K562 (cell line): Measurements from ENCODE around the gene MYO1D. TPM values are rescaled to one million over a fixed set of nuclear protein-coding genes. Genes with fewer than 3 reads are reported as not detected.

ENCODE experiments used
- ATAC-seq: fragments of 200-7000 bp; cut with Tn5 transposase; 3 replicates; pipeline ENCODE4 v1.9.1; 2020; ENCODE audit warnings: moderate library complexity
- BruUV-seq: library from RNA; stranded (reverse); fragments of 400-500 nt; replicated peaks from 2 replicates; lab custom pipeline; 2021; lab: Mats Ljungman, UMichigan
- CTCF ChIA-PET: fragments of 300-600 bp; formaldehyde crosslinking; extraction: SDS; loops from one replicate; lab custom pipeline; 2021; ENCODE audit warnings: low intra/inter-chr PET ratio; lab: Yijun Ruan, JAX
- POLR2A ChIA-PET: fragments of 300-600, 350-650 bp; sonication (Branson Sonifier 250); formaldehyde crosslinking; extraction: SDS; loops from one replicate; lab custom pipeline; 2021; ENCODE audit warnings: antibody characterized with exemption, inconsistent platforms; lab: Yijun Ruan, JAX
- DNase-seq, 4 experiments: peaks; one replicate each; pipeline versions ENCODE4 v3.0.0 to v3.0.0-alpha.2; 2011 to 2018; ENCODE audit warnings: low spot score in 3 of 4, mixed read lengths in 3 of 4; ENCODE audit errors: extremely low read depth in 1 of 4
- FAIRE-seq: peaks from 2 replicates; lab custom pipeline; 2011; peaks lifted over from hg19 to GRCh38; lab: Jason Lieb, UNC
- H2AFZ ChIP-seq: 2 replicates; pipeline ENCODE4 v1.6.0; 2011; ENCODE audit warnings: low read depth, low read length, control low read depth, inconsistent platforms
- H3K27ac ChIP-seq: fragments of 200-600 bp; 3 replicates; pipeline ENCODE4 v1.8.0; 2011; ENCODE audit warnings: low read depth, mild to moderate bottlenecking, control low read depth, inconsistent platforms, low read length, moderate library complexity, mixed read lengths; ENCODE audit errors: extremely low read depth
- H3K27me3 ChIP-seq, 2 experiments: fragments of 300-600 bp in 1 of 2; 2 replicates in 1 of 2; 3 replicates in 1 of 2; pipeline versions ENCODE4 v1.6.0 to v1.8.0; 2011; ENCODE audit warnings: inconsistent platforms in 2 of 2, low read length in 2 of 2, mild to moderate bottlenecking in 1 of 2, mixed read lengths in 1 of 2, moderate library complexity in 1 of 2; ENCODE audit not compliant: control insufficient read depth in 2 of 2, insufficient read depth in 2 of 2
- H3K36me3 ChIP-seq: fragments of 300-600 bp; 3 replicates; pipeline ENCODE4 v1.8.0; 2011; ENCODE audit warnings: mild to moderate bottlenecking, low read length, inconsistent platforms; ENCODE audit not compliant: control insufficient read depth, insufficient read depth
- H3K4me1 ChIP-seq, 2 experiments: fragments of 200-600 bp in 1 of 2; replicated peaks in 1 of 2; 2 replicates in 1 of 2; 3 replicates in 1 of 2; pipeline versions ENCODE4 v1.5.1 to v1.8.0; 2011; ENCODE audit warnings: inconsistent platforms in 2 of 2, low read length in 2 of 2, mild to moderate bottlenecking in 1 of 2, mixed read lengths in 1 of 2, moderate library complexity in 1 of 2; ENCODE audit not compliant: control insufficient read depth in 2 of 2, insufficient read depth in 2 of 2
- H3K4me2 ChIP-seq: 2 replicates; pipeline ENCODE4 v1.6.1; 2011; ENCODE audit warnings: low read length, control low read depth, inconsistent platforms, mixed read lengths; ENCODE audit not compliant: insufficient read depth
- H3K4me3 ChIP-seq: fragments of 200-600 bp; sonication (generic), shearing (Covaris generic); 2 replicates; pipeline ENCODE4 v1.5.1; 2016; ENCODE audit warnings: control low read depth, inconsistent platforms
- H3K79me2 ChIP-seq: fragments of 200-600 bp; 3 replicates; pipeline ENCODE4 v1.8.0; 2011; ENCODE audit warnings: low read length, inconsistent platforms; ENCODE audit not compliant: control insufficient read depth, insufficient read depth
- H3K9ac ChIP-seq, 2 experiments: 2 replicates each; pipeline versions ENCODE4 v1.6.0 to v1.6.1; 2011; ENCODE audit warnings: low read depth in 2 of 2, low read length in 2 of 2, control low read depth in 1 of 2, inconsistent platforms in 1 of 2, mild to moderate bottlenecking in 1 of 2, mixed read lengths in 1 of 2; ENCODE audit not compliant: insufficient read depth in 1 of 2
- H3K9me1 ChIP-seq: one replicate; pipeline ENCODE4 v1.6.0; 2011; ENCODE audit warnings: inconsistent platforms, mild to moderate bottlenecking, low read length, moderate library complexity; ENCODE audit not compliant: control insufficient read depth, insufficient read depth
- H3K9me3 ChIP-seq: replicated peaks from 2 replicates; pipeline ENCODE4 v1.5.1; 2011; ENCODE audit warnings: low read depth, low read length, inconsistent platforms; ENCODE audit not compliant: control insufficient read depth, insufficient read depth
- H4K20me1 ChIP-seq: replicated peaks from 2 replicates; pipeline ENCODE4 v1.6.1; 2011; ENCODE audit warnings: low read length, inconsistent platforms, mixed read lengths; ENCODE audit not compliant: control insufficient read depth, insufficient read depth
- CBX2 ChIP-seq: fragments of 200-600 bp; sonication (generic); IDR thresholded peaks from one replicate; pipeline ENCODE4 v1.6.1; 2012; ENCODE audit warnings: mild to moderate bottlenecking, low read length, inconsistent platforms; ENCODE audit not compliant: insufficient read depth, poor library complexity, severe bottlenecking
- CREBBP ChIP-seq: IDR thresholded peaks from one replicate; pipeline ENCODE4 v1.6.1; 2012; ENCODE audit warnings: low read depth, mild to moderate bottlenecking, control low read depth, inconsistent platforms, low read length
- CTCF ChIP-seq, 3 experiments: IDR thresholded peaks in 2 of 3; conservative IDR thresholded peaks in 1 of 3; 2 replicates each; pipeline ENCODE4 v1.5.1; 2011 to 2012; ENCODE audit warnings: low read length in 3 of 3, mild to moderate bottlenecking in 3 of 3, control low read depth in 2 of 3, improper control_type of control experiment in 1 of 3, inconsistent platforms in 1 of 3, low read depth in 1 of 3, mixed read lengths in 1 of 3, moderate library complexity in 1 of 3; ENCODE audit not compliant: insufficient read depth in 2 of 3
- GTF2F1 ChIP-seq: IDR thresholded peaks from 2 replicates; pipeline ENCODE4 v1.6.1; 2011; ENCODE audit warnings: low read depth, low read length, improper control_type of control experiment
- IRF9 ChIP-seq: fragments of 450-650 bp; IDR thresholded peaks from 2 replicates; pipeline ENCODE4 v1.6.1; 2016; ENCODE audit warnings: missing biosample characterization, missing genetic modification characterization
- MCM5 ChIP-seq: fragments of 450-650 bp; IDR thresholded peaks from 2 replicates; pipeline ENCODE4 v1.6.1; 2016; ENCODE audit warnings: low read depth
- RAD21 ChIP-seq, 2 experiments: fragments of 250-450 bp in 1 of 2; fragments of 450-650 bp in 1 of 2; sonication (Bioruptor Pico) in 1 of 2; formaldehyde crosslinking in 1 of 2; IDR thresholded peaks in 1 of 2; conservative IDR thresholded peaks in 1 of 2; 2 replicates each; pipeline versions ENCODE4 v1.4.0 to v1.8.0; 2020 to 2022; ENCODE audit warnings: mild to moderate bottlenecking in 2 of 2, moderate library complexity in 1 of 2
- VEZF1 ChIP-seq: fragments of 200-800 bp; sonication (Bioruptor generic); IDR thresholded peaks from 2 replicates; pipeline ENCODE4 v1.6.1; 2017; ENCODE audit warnings: missing genetic modification characterization, missing compliant biosample characterization
- ZNF239 ChIP-seq: fragments of 250-450 bp; sonication (Bioruptor Pico); IDR thresholded peaks from 2 replicates; pipeline ENCODE4 v1.4.0; 2020; ENCODE audit warnings: mild to moderate bottlenecking
- ZNF263 ChIP-seq: sonication (generic); formaldehyde crosslinking; IDR thresholded peaks from 2 replicates; pipeline ENCODE4 v1.8.0; 2022; ENCODE audit warnings: mild to moderate bottlenecking, missing genetic modification reagents, borderline replicate concordance
- WGBS: fragments of 100-300 bp; shearing (Covaris generic); methylation state at CpG from one replicate; pipeline ENCODE4 v1.1.6; 2016; ENCODE audit warnings: low coverage, mixed read lengths; ENCODE audit not compliant: insufficient coverage; ENCODE audit errors: missing lambda C conversion rate; 5-methylcytosine and 5-hydroxymethylcytosine counted together
- in situ Hi-C: fragments of 300-500 bp; cut with MboI; formaldehyde crosslinking; loops from 4 replicates; pipeline ENCODE4 v1.15.0; 2018; ENCODE audit warnings: inconsistent platforms, mixed read lengths
- intact Hi-C: fragments of 100-400 bp; cut with micrococcal nuclease; formaldehyde crosslinking; loops from 2 replicates; pipeline ENCODE4 v1.14.2; 2022
- polyA plus RNA-seq, 8 experiments: library from polyadenylated mRNA; depleted of rRNA in 4 of 8; stranded (reverse) in 5 of 8; unstranded in 3 of 8; fragments of >200 nt; fragmentation: Nextera tagmentation in 2 of 8; fragmentation: Illumina TruSeq in 1 of 8; extraction: Ambion mirVana in 2 of 8; extraction: Trizol in 1 of 8; gene quantifications; 2 replicates each; pipeline versions ENCODE4 v1.2.1 to v1.2.3, GENCODE V29; 2011 to 2014; ENCODE audit warnings: inconsistent platforms in 1 of 8, missing spikeins in 1 of 8
- total RNA-seq, 7 experiments: library from RNA; depleted of rRNA in 6 of 7; stranded (reverse); fragments of >200 nt in 6 of 7; fragmentation: Illumina TruSeq in 2 of 7; extraction: Trizol in 2 of 7; gene quantifications; 2 replicates each; pipeline versions ENCODE4 v1.2.1 to v1.2.3, GENCODE V29; 2011 to 2021; ENCODE audit warnings: low replicate concordance in 1 of 7

MYO1D gene
- total and polyA plus RNA-seq, 9 of the 15 experiments (the other 6 are each of a cell fraction or from before 2014, with no cell fraction given) = 2.1 to 71.2 (median 45.4) TPM

GRCh38 chr17:32498391-32498790, 378.5 kb downstream of the MYO1D start (continued):
- TF ChIP-seq IRF9 (tag) (no peak), VEZF1 (no peak), ZNF239 (CRISPR knock-in tag) (no peak)

GRCh38 chr17:32497431-32498205, 379.3 kb downstream of the MYO1D start:
- Histone ChIP-seq H3K9ac (peak overlapping the region in 1 of 2 experiments; percentile 65; a peak in 1 of 4 replicates), H2AFZ (no peak overlapping the region), H3K4me2 (no peak overlapping the region), H3K36me3 (no peaks in the 10 kb centered on the region; the same call in 2 of the 3 replicates), H3K9me1 (no peaks in the 10 kb centered on the region), H3K4me1 (peaks cover 0 to 4% of the 10 kb centered on the region in 2 experiments; a peak in 1 of 5 replicates), H3K27me3 (no peaks in the 10 kb centered on the region), H3K9me3 (no peaks in the 10 kb centered on the region), H3K79me2 (no peaks in the 10 kb centered on the region), H3K4me3 (no peak overlapping the region), H3K27ac (no peak overlapping the region), H4K20me1 (0 out of 2 replicates have a peak, but pooled peaks cover 4% of the 10 kb centered on the region)
- in situ Hi-C loops = no loop called here
- 43% methylated on average over 16 of the region's 18 CpGs for WGBS
- POLR2A ChIA-PET = interaction anchor here (1.4 kb wide), 1 partner anchor 9 kb away, joined by 7 read pairs; no protein-coding TSS in a partner anchor
- FAIRE-seq (no peak), ATAC-seq (peak; percentile 76), DNase-seq (no peak)
- no TSS peak for BruUV-seq
- TF ChIP-seq CREBBP = no peak
- no peak for TF ChIP-seq MCM5
- TF ChIP-seq ZNF263 (CRISPR knock-in tag) = peak; percentile 87
- peak; percentile 29 to 34 (median 31); a peak in 3 of 6 replicates for TF ChIP-seq CTCF (IDR thresholded peaks at IDR 0.05 in 2 of 3, conservative IDR thresholded peaks at IDR 0.05 in 1 of 3; ENCODE audit: insufficient read depth in 2 of 3, low read depth in 1 of 3, low read length in 3 of 3)
- TF ChIP-seq GTF2F1 = no peak
- TF ChIP-seq CBX2 = no peak
- peak in 1 of 2 experiments; percentile 41; a peak in 2 of 4 replicates for TF ChIP-seq RAD21 (CRISPR knock-in tag; conservative IDR thresholded peaks at IDR 0.05 in 1 of 2, IDR thresholded peaks at IDR 0.05 in 1 of 2)
- TF ChIP-seq, all 486 proteins: peak for 3
- intact Hi-C loops = no loop called here
- CTCF ChIA-PET = interaction anchor here (0.9 kb wide), 1 partner anchor 258 kb away, joined by 3 read pairs; no protein-coding TSS in a partner anchor
